Lung (tissue), 12 donors: ENCODE data around the gene CR1. TPM values are rescaled to one million over a fixed set of nuclear protein-coding genes. Genes with fewer than 3 reads are reported as not detected.
"Not testable (repeated sequence)": the region's sequence is repeated elsewhere in the genome, so short reads cannot be mapped to it uniquely, and the experiment has no call there.

ENCODE experiments used
- ATAC-seq: fragments of 200-7000 bp; cut with Tn5 transposase; one replicate; pipeline ENCODE4 v1.9.1; 2020; ENCODE audit warnings: moderate number of reproducible peaks; ENCODE audit not compliant: insufficient read depth, low FRiP score
- DNase-seq, 3 donors: peaks; one replicate each; pipeline ENCODE4 v3.0.0-alpha.2; 2013 to 2017
- H3K27ac ChIP-seq, 2 donors: one replicate each; pipeline ENCODE4 v1.5.1; 2013; ENCODE audit warnings: mild to moderate bottlenecking in 2 of 2, moderate library complexity in 2 of 2, control low read depth in 1 of 2, inconsistent platforms in 1 of 2, low read depth in 1 of 2, low read length in 1 of 2
- H3K27me3 ChIP-seq, 3 donors: one replicate each; pipeline ENCODE4 v1.5.1; 2013; ENCODE audit warnings: low read length in 2 of 3; ENCODE audit not compliant: control insufficient read depth in 3 of 3, insufficient read depth in 3 of 3
- H3K36me3 ChIP-seq, 4 donors: one replicate each; pipeline ENCODE4 v1.5.1; 2013; ENCODE audit warnings: low read length in 4 of 4, mild to moderate bottlenecking in 1 of 4, moderate library complexity in 1 of 4; ENCODE audit not compliant: control insufficient read depth in 4 of 4, insufficient read depth in 4 of 4
- H3K4me1 ChIP-seq, 5 donors: one replicate each; pipeline ENCODE4 v1.5.1; 2013; ENCODE audit warnings: low read length in 5 of 5, mild to moderate bottlenecking in 2 of 5, moderate library complexity in 1 of 5; ENCODE audit not compliant: control insufficient read depth in 5 of 5, insufficient read depth in 5 of 5
- H3K4me3 ChIP-seq: one replicate; pipeline ENCODE4 v1.5.1; 2013; ENCODE audit warnings: mild to moderate bottlenecking, control low read depth, moderate library complexity
- H3K9ac ChIP-seq, 2 donors: one replicate each; pipeline ENCODE4 v1.5.1; 2013; ENCODE audit warnings: low read length in 2 of 2, control low read depth in 1 of 2; ENCODE audit not compliant: insufficient read depth in 1 of 2
- H3K9me3 ChIP-seq, 4 donors: one replicate each; pipeline ENCODE4 v1.5.1; 2013; ENCODE audit warnings: low read length in 3 of 4, mild to moderate bottlenecking in 1 of 4, moderate library complexity in 1 of 4; ENCODE audit not compliant: control insufficient read depth in 4 of 4, insufficient read depth in 3 of 4
- CTCF ChIP-seq: IDR thresholded peaks from 2 replicates; pipeline ENCODE4 v1.5.1; 2012; ENCODE audit warnings: mild to moderate bottlenecking; ENCODE audit errors: control extremely low read depth, extremely low read depth
- WGBS, 2 donors: extraction: QIAGEN DNeasy Blood & Tissue Kit; methylation state at CpG; one replicate each; pipeline ENCODE4 v1.1.7; 2013; 5-methylcytosine and 5-hydroxymethylcytosine counted together
- polyA plus RNA-seq, 2 donors: library from polyadenylated mRNA; stranded (reverse); fragments of 200-250 nt; gene quantifications; one replicate each; pipeline ENCODE4 v1.2.1, GENCODE V29; 2013
- total RNA-seq, 2 donors: library from RNA; depleted of rRNA in 1 of 2; stranded (reverse); fragments of >200 nt in 1 of 2; gene quantifications; one replicate each; pipeline ENCODE4 v1.2.1, GENCODE V29; 2014 to 2021
- donor health status: control.
- donor health status: control.
- donor health status: Bipolar disorder and iron deficiency.
- donor health status: healthy.
- donor health status: DM: yes; HTN: yes; CAD: no.

Gene CR1
- total and polyA plus RNA-seq, 4 donors = 0.57 to 26.6 (median 16.6) TPM

GRCh38 chr1:207612762-207613161 is 116.8 kb downstream of the CR1 start:
- no peak for DNase-seq
- Histone ChIP-seq H3K4me3 (no peak overlapping the region), H3K27me3 (no peaks in the 10 kb centered on the region), H3K4me1 (no peaks in the 10 kb centered on the region), H3K9ac (no peak overlapping the region), H3K9me3 (peaks cover 0 to 6% (median 0%) of the 10 kb centered on the region in 4 donors), H3K36me3 (no peaks in the 10 kb centered on the region), H3K27ac (no peak overlapping the region)
- TF ChIP-seq CTCF = no peak
- 86 to 94% methylated on average over 11 of the region's 11 CpGs for WGBS, 2 donors
- no peak for ATAC-seq

DNA sequence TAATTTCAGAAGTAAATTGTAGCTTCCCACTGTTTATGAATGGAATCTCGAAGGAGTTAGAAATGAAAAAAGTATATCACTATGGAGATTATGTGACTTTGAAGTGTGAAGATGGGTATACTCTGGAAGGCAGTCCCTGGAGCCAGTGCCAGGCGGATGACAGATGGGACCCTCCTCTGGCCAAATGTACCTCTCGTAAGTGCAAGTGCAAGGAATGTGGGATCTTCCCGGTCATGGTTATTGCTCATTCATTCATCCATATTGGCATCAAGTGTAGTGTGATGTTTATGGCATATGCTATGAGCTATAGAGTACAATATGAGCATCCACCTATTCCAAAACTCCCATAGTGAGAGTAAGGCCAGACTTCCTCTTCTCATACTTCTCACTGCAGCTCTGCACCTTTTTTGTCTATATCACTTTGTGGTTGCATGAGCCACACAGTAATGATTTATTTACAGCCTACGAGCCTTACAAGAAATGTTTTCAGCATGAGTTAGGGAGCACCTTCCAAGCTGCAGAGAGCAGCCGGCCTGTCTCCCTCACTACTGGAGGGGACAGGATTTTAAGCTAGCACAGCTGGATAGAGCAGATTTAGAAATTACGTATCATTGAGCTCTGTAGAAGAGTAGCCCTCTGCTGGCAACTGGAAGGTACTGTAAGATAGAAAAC is 124.0 kb downstream of the CR1 start:
- 54 to 55% methylated on average over 7 of the region's 7 CpGs for WGBS, 2 donors

GRCh38 chr1:207620543-207620893 is 124.6 kb downstream of the CR1 start:
- no peak overlapping the region for H3K27ac ChIP-seq
- no peaks in the 10 kb centered on the region for H3K9me3 ChIP-seq
- DNase-seq (no peak), ATAC-seq (no peak)
- no peaks in the 10 kb centered on the region for H3K36me3 ChIP-seq
- H3K4me3 ChIP-seq = no peak overlapping the region
- no peaks in the 10 kb centered on the region for H3K27me3 ChIP-seq
- TF ChIP-seq CTCF = no peak
- H3K4me1 ChIP-seq = no peaks in the 10 kb centered on the region
- no peak overlapping the region for H3K9ac ChIP-seq
- 90 to 95% methylated on average over 2 of the region's 2 CpGs for WGBS, 2 donors

More for the DNA sequence above, 124.0 kb downstream of the CR1 start:
- Histone ChIP-seq H3K4me3 (no peak overlapping the region), H3K27ac (no peak overlapping the region), H3K9me3 (no peaks in the 10 kb centered on the region), H3K36me3 (no peaks in the 10 kb centered on the region), H3K27me3 (no peaks in the 10 kb centered on the region), H3K9ac (no peak overlapping the region), H3K4me1 (no peaks in the 10 kb centered on the region)
- DNase-seq (peak; percentile 48 to 80 (median 69)), ATAC-seq (peak; percentile 72)
- peak; percentile 31 for TF ChIP-seq CTCF

- H3K27me3 ChIP-seq, H3K4me1 ChIP-seq, H3K27ac ChIP-seq, DNase-seq, H3K4me3 ChIP-seq, H3K9me3 ChIP-seq, H3K9ac ChIP-seq, ATAC-seq, H3K36me3 ChIP-seq: not testable (repeated sequence)
- WGBS, 2 donors = 77 to 86% methylated on average over 1 of the region's 1 CpG
Observed at GRCh38 chr1:207625504-207626071, 129.6 kb downstream of the CR1 start.
